Vagina (tissue), 2 donors: Measurements from ENCODE around the gene SOX15.

Experiments used
- POLR2A ChIP-seq, 2 donors: fragments of 450-650 bp; IDR thresholded peaks; one replicate each; pipeline ENCODE4 v1.6.1; 2017; ENCODE audit warnings: antibody characterized with exemption in 2 of 2, mild to moderate bottlenecking in 2 of 2, moderate library complexity in 2 of 2
- POLR2AphosphoS5 ChIP-seq, 2 donors: sonication (generic); formaldehyde crosslinking; IDR thresholded peaks; one replicate each; pipeline ENCODE4 v1.9.0; 2017; ENCODE audit warnings: antibody characterized with exemption in 2 of 2, mild to moderate bottlenecking in 2 of 2, low read depth in 1 of 2; ENCODE audit not compliant: insufficient read depth in 1 of 2
- TF ChIP-seq, protein P1 (sequence below), 3 experiments: fragments of 450-650 bp in 2 of 3; fragments of 200-600 bp in 1 of 3; sonication (generic) in 1 of 3; IDR thresholded peaks; one replicate each; pipeline ENCODE4 v1.5.1; 2017 to 2019; ENCODE audit warnings: antibody characterized with exemption in 3 of 3, mild to moderate bottlenecking in 2 of 3, moderate library complexity in 2 of 3

DNA sequence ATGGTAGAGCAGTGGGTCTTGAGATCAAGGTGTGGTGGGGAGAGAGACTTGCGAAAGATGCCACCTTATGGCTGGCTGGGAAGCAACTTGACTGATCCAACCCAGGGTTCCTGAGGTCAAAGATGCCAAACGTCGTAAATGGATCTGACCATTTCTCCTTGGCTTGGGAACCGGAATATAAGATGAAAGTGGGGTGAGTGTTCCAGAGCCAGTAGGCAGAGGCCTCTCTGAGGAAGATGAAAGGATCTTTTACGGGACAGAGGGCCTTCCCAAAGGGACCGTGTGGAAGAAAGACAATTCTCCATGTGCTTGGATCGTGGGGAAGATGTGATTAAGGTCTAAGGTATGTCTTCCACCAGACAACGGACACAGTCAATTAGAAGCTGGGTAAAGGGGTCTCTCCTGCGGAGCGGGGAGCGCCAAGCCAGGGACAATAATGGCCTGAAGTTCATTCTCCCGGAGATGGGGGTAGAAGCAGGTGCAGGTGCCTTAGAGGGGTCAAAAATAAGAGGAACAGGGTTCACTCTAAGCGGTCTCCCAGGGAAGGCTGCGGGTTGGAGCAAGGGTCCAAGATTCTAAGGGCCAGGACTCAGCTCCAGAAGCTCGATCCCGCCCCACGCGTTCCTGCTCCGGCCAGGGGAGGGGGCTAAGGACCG, 24.0 kb upstream of the SOX15 start:
- TF ChIP-seq, protein P1, sequence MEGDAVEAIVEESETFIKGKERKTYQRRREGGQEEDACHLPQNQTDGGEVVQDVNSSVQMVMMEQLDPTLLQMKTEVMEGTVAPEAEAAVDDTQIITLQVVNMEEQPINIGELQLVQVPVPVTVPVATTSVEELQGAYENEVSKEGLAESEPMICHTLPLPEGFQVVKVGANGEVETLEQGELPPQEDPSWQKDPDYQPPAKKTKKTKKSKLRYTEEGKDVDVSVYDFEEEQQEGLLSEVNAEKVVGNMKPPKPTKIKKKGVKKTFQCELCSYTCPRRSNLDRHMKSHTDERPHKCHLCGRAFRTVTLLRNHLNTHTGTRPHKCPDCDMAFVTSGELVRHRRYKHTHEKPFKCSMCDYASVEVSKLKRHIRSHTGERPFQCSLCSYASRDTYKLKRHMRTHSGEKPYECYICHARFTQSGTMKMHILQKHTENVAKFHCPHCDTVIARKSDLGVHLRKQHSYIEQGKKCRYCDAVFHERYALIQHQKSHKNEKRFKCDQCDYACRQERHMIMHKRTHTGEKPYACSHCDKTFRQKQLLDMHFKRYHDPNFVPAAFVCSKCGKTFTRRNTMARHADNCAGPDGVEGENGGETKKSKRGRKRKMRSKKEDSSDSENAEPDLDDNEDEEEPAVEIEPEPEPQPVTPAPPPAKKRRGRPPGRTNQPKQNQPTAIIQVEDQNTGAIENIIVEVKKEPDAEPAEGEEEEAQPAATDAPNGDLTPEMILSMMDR (IDR thresholded peaks at IDR 0.05), result no peak
- TF ChIP-seq POLR2AphosphoS5 (IDR thresholded peaks at IDR 0.05; ENCODE audit: insufficient read depth in 1 of 2, low read depth in 1 of 2), result no peak
- TF ChIP-seq POLR2A (IDR thresholded peaks at IDR 0.05), result no peak
